Measurements from ENCODE around the gene ASXL1. TPM values are rescaled to one million over a fixed set of nuclear protein-coding genes. Genes with fewer than 3 reads are reported as not detected.
"Not testable (repeated sequence)": the region's sequence is repeated elsewhere in the genome, so short reads cannot be mapped to it uniquely, and the experiment has no call there.

The ASXL1 gene
- 51.4 TPM for total RNA-seq

GRCh38 chr20:32357869-32358631, at the start of gene ASXL1:
Gene ASXL1 (plus strand): TSS chr20:32358331. CDS start chr20:32358776, 445 bp downstream.
- peak; percentile 82 to 99 (median 99) for DNase-seq (ENCODE audit: low read depth in 2 of 3, low spot score in 2 of 3)

DNA sequence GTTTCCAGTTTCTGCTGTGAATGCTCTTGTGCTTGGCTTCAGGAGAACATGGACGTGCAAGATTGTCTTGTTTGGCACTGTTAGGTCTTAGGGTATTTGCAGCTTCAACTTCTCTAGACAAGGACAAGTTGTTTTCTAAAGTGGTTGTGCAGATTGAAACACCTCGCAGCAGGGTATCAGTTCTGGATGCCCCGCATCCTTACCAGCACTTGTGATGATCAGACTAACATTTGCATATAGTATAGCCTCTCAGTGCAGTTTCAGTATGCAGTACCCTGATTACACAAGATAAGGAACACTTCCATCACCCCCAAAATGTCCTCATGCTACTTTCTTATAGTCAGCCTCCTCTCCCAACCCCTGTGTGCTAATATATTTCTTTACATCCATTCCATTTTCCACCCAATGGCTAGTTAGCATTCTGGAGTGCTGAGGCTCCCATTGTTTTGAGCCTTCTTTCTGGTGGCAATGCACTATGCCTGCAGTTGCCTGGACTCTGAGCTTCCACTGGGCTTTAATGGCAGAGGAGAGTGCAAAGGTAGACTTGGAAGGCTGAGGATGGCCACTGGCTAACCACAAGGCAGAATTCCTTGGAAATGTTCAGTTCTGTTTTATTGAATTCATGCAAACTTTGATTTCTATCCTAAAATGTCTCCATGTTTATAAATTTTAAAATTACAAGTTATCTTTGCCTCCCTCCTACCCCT, 45.3 kb upstream of the ASXL1 start:
- no peak for DNase-seq (ENCODE audit: low read depth in 2 of 3, low spot score in 2 of 3)

- DNase-seq (ENCODE audit: low read depth in 2 of 3, low spot score in 2 of 3), result no peak
Measured at GRCh38 chr20:32314768-32315167, 43.4 kb upstream of the ASXL1 start.

- no peak for DNase-seq (ENCODE audit: low read depth in 2 of 3, low spot score in 2 of 3)
Measured at GRCh38 chr20:32315399-32315798, 42.7 kb upstream of the ASXL1 start.

DNA sequence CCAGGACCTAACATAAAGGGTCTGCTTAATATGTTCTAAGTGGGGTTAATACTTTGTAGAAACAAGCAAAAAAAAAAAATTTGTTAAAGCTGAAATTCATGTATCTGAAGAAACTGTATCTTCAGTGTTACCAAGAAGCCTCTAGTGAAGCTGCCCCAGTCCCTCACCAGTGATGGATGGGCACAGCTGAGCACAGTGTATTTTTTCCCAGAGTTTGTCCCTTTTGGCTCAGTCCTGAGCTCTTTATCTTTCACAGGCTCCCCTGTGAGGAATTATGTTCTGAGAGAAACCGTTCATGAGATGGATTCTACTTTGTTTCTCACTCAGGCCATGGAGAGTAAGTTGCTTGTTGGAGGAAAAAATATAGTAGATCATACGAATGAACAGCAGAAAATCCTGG, 42.2 kb upstream of the ASXL1 start:
- DNase-seq (ENCODE audit: low read depth in 2 of 3, low spot score in 2 of 3), result no peak

DNA sequence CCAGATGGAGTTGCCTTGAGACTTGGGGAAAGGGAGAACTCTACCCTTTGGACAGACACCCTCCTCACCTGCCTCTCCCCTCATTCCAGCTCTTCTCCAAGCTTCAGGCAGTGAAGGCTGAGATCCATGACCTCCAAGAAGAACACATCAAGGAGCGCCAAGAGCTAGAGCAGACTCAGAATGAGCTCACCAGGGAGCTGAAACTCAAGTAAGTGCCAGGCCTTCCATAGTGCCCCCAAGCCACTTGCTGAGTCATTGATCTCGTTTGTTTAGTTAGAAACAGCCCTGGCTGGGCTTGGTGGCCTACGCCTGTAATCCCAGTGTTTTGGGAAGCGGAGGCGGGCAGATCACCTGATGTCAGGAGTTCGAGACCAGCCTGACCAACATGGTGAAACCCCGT, 41.5 kb upstream of the ASXL1 start:
- DNase-seq (ENCODE audit: low read depth in 2 of 3, low spot score in 2 of 3), result no peak

- no peak for DNase-seq (ENCODE audit: low read depth in 2 of 3, low spot score in 2 of 3)
Measured at GRCh38 chr20:32319100-32319499, 39.0 kb upstream of the ASXL1 start.

DNA sequence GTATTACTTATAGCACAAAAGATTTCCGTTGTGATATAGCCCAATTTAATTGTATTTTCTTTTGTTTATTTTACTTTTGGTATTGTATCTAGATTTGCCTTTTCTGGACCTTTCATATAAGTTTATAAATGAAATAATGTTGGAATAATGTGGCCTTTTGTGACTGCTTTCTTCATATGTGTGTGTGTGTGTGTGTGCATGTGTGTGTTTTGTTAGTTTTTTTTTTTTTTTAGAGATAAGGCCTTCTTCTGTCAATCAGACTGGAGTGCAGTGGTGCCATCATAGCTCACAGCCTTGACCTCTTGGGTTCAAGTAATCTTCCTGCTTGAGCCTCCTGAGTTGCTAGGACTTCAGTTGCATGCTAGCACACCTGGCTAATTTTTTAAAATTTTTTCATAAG, 37.8 kb upstream of the ASXL1 start:
- no peak for DNase-seq (ENCODE audit: low read depth in 2 of 3, low spot score in 2 of 3)

DNA sequence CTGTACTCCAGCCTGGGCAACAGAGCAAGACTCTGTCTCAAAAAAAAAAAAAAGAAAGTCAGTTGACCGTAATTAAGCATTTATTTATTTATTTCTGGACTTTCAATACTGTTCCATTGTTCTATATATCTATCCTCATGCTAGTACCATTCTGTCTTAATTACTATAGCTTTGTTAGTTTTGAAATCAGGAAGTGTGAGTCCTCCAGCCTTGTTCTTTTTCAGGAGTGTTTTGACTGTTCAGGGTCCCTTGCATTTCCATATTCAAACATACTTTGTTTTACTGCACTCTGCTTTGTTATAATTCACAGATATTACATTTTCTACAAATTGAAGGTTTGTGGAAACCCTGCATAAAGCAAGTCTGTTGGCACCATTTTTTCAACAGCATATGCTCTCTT, 36.7 kb upstream of the ASXL1 start:
- DNase-seq (ENCODE audit: low read depth in 2 of 3, low spot score in 2 of 3), result no peak

- DNase-seq (ENCODE audit: low read depth in 2 of 3, low spot score in 2 of 3), result not testable (repeated sequence)
Measured at GRCh38 chr20:32322260-32322659, 35.9 kb upstream of the ASXL1 start.

GRCh38 chr20:32323761-32324160, 34.4 kb upstream of the ASXL1 start:
- not testable (repeated sequence) for DNase-seq (ENCODE audit: low read depth in 2 of 3, low spot score in 2 of 3)

DNA sequence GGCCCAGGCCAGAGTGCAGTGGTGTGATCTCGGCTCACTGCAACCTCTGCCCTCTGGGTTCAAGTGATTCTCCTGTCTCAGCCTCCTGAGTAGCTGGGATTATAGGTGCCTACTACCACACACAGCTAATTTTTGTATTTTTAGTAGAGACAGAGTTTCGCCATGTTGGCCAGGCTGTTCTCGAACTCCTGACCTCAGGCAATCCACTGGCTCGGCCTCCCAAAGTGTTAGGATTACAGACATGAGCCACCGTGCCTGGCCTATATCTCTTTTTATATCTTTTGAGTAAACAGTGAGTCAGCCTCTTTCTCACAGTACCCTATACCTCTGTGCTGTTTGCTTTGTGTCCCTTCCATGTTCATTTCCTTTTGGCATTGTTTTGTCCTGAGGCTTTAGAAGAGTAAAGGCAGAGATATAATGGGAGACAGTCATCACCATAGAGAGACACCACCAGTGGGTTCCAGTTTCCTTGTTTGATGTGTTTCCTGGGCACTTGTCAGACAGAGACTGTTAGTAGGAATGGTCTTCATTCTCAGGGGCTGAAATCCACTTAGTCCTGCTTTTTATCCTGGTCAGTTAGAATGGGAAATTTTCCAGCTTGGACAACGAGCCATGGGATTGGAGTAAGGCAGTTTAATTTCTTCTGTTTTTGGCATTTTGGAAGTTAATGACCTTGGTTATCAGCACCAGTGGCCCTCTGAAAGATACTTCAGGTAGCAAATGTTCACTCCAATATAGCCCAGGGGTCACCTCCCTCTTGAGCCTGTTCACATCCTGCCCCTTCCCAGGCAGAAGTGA, 32.2 kb upstream of the ASXL1 start:
- DNase-seq (ENCODE audit: low read depth in 2 of 3, low spot score in 2 of 3), result no peak

GRCh38 chr20:32326504-32326845, 31.7 kb upstream of the ASXL1 start:
- no peak for DNase-seq (ENCODE audit: low read depth in 2 of 3, low spot score in 2 of 3)

DNA sequence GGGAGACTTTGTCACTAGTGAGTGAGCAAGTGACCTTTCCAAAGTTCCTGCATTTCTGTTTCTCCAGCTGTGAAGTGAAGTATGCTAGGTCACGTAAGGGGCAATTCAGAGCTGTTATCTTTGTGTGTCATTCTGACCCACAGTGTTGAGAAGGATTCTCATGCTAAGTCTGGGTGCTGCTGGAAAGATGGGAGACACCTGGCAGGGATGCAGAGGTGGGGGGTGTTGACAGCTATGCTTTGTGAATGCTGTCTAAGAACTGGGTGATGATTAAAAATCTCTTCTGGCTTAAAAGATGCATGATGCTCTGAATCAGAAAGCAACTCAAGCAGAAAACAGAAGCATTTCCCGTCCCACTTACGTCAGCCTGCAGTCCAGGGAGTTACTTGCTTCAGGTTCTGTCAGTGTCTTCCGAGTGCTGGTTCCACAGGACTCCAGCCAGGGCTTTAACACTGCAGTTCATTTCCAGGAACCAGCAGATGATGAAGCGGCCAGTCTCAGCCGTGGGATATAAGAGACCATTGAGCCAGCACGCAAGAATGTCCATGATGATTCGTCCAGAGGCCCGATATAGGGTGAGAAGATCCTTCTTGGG, 30.9 kb upstream of the ASXL1 start:
- no peak for DNase-seq (ENCODE audit: low read depth in 2 of 3, low spot score in 2 of 3)

GRCh38 chr20:32329817-32330554, 28.1 kb upstream of the ASXL1 start:
- DNase-seq (ENCODE audit: low read depth in 2 of 3, low spot score in 2 of 3), result no peak

- DNase-seq (ENCODE audit: low read depth in 2 of 3, low spot score in 2 of 3), result no peak
Measured at GRCh38 chr20:32330555-32330897, 27.6 kb upstream of the ASXL1 start.

DNA sequence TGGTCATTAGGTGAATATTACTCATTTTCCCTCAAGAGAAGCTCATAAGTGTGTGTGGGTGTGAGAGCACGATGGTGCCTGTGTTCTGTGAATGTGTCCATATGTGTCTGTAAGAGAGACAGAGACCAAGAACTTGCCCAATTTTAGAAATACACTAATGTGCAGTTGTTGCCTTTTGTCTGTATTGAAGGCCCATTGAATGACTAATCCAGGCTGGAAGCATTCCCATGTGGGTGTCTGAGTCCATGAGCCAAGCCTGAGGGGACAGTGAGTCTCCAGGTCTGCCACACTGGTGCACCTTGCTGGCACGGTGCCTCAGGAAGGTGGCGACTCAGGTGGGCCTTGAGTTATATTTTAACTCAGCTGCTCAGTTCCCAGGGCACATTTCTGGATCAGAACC, 25.5 kb upstream of the ASXL1 start:
- DNase-seq (ENCODE audit: low read depth in 2 of 3, low spot score in 2 of 3), result no peak

DNA sequence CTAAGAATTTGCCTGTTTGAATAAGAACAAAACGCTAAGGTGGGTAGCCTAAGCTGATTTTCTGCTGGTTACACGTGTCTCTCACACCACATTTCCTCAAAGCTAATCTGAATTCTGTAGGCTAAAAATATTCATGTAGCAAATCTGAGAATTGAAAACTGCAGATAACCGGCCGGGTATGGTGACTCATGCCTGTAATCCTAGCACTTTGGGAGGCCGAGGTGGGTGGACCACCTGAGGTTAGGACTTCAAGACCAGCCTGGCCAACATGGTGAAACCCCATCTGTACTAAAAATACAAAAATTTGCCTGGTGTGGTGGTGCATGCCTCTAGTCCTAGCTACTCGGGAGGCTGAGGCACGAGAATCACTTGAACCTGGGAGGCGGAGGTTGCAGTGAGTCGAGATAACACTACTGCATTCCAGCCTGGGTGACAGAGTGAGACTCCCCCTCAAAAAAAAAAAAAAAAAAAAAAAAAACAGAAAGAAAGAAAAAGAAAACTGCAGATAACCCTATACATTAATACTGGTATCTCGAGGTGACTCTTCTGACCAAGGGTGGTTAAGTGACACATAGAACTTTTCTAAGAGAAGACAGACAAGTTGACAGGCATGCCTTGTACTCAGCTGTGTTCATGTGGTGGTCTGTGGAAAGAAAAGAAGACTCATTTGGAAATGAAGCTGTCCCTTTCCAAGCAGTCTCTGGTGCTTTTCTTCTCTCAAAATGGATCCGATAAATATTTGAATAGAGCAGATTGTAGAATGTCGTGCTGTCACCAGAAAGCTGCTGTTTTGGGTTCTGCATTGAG, 24.7 kb upstream of the ASXL1 start:
- DNase-seq (ENCODE audit: low read depth in 2 of 3, low spot score in 2 of 3), result no peak

DNA sequence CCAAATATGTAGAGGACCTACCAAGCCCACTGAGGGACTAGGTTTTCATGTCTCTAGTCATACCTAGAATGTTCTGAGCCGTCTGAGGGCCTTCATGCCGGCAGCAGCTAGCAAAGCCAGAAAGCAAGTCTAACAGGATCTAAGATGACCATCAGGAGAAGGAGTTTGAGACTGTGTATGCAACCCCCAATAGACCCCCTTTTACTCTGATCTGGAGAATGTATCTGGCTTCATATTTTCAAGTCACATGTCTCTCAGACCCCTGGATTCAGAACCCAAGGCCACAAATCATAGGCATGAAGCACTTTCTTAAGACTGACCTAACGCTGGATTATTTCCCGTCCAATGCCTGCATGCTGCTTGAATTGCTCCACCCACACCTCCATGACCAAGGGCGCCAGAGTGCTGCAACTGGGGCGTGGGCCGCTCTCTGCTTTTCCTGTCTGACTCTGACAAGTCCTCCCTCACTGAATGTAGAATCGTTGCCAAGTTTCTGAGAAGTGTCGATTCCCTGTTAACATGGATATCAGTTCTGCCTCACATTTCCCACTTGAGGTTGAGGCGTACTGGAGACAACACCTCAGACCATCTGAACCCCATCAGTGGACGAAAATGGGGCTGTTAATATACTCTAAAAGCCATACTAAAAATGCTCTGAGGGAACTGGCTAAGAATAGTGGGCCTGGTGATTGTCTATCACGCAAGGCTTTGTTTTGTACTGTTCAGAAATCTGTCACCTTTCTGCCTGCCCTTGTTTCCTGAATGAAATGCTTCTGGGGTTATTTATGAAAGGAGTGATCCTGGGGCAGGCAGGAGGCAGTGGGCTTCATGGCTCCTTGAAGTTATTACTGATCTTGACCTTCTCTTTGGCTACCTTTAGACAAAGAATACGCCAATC, 23.9 kb upstream of the ASXL1 start:
- peak in 1 of 3 donors; percentile 9 for DNase-seq (ENCODE audit: low read depth in 2 of 3, low spot score in 2 of 3)

Data from hematopoietic multipotent progenitor cell (in vitro differentiated cells).